Fibroblast of skin of right biceps (primary cell): Measurements from ENCODE around the gene SYF2.
A peak's percentile ranks its signal among the peaks of the same experiment; 100 is the strongest.
"Not testable (repeated sequence)": the region's sequence is repeated elsewhere in the genome, so short reads cannot be mapped to it uniquely, and the experiment has no call there.

Experiments used
- DNase-seq: peaks from one replicate; pipeline ENCODE4 v3.0.0-alpha.2; 2013

The SYF2 gene

GRCh38 chr1:25245809-25246599 is 13.7 kb upstream of the SYF2 start:
- peak; percentile 20 for DNase-seq

DNA sequence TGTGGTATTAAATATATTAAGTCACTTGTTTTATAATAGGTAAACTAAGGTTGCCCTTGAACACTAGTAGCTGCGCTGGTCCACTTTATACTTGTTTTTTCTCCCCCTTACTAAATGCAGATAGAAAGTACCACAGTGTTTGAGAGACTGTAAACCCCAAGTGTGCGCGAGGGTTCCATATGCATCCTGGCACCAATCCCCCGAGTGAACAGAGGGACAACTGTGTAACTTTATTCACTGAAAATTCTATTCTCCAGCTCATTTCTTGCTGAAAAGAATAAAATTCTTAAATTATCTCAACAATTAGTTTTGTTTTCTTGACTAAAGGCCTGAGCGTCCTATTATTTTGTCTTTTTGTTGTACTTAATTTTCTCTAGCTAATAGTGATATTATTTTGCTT is 13.1 kb upstream of the SYF2 start:
- no peak for DNase-seq

- peak; percentile 20 for DNase-seq
Observed at GRCh38 chr1:25243907-25244306, 11.6 kb upstream of the SYF2 start.

GRCh38 chr1:25239681-25240541 is 7.6 kb upstream of the SYF2 start:
- peak; percentile 88 for DNase-seq

GRCh38 chr1:25238046-25238445 is 5.7 kb upstream of the SYF2 start:
- DNase-seq = no peak

GRCh38 chr1:25236261-25236660 is 4.0 kb upstream of the SYF2 start:
- not testable (repeated sequence) for DNase-seq

GRCh38 chr1:25235411-25235810 is 3.1 kb upstream of the SYF2 start:
- DNase-seq = not testable (repeated sequence)

GRCh38 chr1:25232866-25233784 is 823 bp upstream of the SYF2 start:
- peak; percentile 84 for DNase-seq

DNA sequence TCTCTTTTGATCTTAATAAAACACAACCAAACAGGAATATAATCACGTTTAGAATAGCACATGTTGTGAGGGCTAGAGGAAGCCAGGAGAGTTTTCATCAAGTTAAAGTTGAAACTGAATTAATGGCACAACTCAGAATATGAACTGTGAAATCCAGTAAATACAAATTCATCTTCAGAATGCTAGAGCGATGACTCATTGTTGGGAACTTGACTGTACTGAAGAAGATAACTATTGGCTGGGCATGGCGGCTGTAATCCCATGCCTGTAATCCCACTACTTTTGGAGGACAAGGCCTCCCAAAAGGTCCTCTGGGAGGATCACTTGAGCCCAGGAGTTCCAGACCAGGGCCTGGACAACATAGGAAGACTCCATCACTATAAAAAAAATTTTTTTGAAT is 8.8 kb downstream of the SYF2 start:
- DNase-seq = peak; percentile 32

DNA sequence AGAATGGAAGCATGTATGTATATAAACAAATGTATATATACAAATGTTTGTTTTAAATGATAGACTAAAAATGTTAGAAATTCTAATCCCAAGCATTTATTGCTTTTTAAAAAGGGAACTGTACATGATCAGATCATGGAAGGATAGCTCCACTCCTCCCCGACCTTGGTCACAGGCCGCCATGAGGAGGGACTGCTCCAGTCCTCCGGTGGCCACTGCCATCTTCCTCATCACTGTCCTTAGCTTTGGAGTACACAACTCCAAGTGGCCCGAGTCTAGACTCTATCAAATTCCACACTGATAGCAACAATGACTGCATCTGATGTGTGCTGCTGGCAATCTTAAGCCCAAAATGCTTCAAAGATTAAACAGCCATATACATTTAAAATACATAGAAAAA is 9.7 kb downstream of the SYF2 start:
- no peak for DNase-seq

DNA sequence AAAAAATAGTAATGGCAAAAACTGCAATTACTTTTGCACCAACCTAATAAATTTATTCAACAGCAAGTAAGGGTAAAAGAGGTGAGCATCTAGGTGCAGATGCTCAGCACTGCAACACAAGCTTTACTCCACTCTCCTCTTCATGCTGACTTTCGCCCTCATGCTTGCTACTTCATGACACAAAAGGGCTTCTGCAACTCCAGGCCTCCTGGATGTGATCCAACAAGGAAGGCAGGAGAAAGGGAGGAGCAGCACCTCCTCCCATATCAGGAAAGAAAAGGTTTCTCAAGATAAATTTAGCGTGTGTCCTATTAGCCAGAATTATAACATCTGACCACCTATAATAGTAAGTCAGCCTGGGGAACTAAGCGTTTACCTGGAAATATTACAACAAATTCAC is 11.6 kb downstream of the SYF2 start:
- no peak for DNase-seq

- DNase-seq = no peak
Observed at GRCh38 chr1:25219661-25220251, 12.5 kb downstream of the SYF2 start.

- DNase-seq = peak; percentile 22
Observed at GRCh38 chr1:25217598-25218232, 14.6 kb downstream of the SYF2 start.

DNA sequence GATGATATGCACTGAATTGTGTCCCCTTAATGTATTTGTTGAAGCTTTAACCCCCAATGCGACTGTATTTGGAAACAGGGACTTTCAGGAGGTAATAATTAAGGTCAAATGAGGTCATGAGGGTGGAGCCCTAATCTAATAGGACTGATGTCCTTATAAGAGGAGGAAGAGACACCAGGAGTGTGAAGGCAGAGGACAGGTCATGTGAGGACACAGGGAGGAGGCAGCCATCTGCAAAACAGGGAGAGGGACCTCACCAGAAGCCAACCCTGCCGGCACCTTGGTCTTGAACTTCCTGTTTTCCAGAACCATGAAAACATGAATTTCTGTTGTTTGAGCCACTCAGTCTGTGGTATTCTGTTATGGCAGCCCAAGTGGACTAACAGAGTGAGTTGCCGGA is 15.3 kb downstream of the SYF2 start:
- DNase-seq = no peak

- DNase-seq = no peak
Observed at GRCh38 chr1:25216123-25216522, 16.2 kb downstream of the SYF2 start.

DNA sequence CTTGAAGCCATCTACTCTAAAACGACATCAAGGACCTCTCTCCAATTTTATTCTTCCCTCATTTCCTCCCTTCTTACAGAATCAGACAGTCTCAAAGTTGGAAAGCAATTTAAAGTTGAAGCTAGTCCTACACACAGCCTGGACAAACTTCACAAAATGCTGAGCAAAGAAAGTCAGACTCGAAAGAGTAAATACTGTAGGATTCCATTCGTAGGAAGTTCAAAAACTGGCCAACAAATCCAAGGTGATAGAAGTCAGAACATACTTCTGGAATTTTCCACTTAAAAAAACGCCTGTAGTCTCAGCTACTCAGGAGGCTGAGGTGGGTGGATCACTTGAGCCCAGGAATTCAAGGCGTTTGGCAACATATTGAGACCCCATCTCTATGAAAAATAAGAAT is 19.6 kb downstream of the SYF2 start:
- no peak for DNase-seq

- no peak for DNase-seq
Observed at GRCh38 chr1:25210728-25211127, 21.6 kb downstream of the SYF2 start.

DNA sequence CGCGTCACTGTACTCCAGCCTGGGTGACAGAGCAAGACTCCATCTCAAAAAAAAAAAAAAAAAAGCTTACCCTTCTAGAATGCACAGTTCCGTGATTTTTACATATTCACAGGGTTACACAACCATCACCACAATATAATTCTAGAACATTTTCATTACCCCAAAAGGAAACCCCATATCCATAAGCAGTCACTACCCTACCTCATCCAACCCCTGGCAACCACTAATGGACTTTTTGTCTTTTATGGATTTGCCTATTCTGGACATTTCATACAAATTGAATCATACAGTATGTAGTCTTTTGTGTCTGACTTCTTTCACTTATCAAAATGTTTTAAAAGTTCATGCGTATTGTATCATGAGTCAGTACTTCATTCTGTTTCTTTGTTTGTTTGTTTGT is 22.8 kb downstream of the SYF2 start:
- no peak for DNase-seq

- no peak for DNase-seq
Observed at GRCh38 chr1:25208561-25209222, 23.6 kb downstream of the SYF2 start.

- DNase-seq = no peak
Observed at GRCh38 chr1:25208092-25208491, 24.2 kb downstream of the SYF2 start.

- DNase-seq = peak; percentile 26
Observed at GRCh38 chr1:25206201-25206600, 26.1 kb downstream of the SYF2 start.

- no peak for DNase-seq
Observed at GRCh38 chr1:25205786-25206185, 26.5 kb downstream of the SYF2 start.
